ENCODE measurements around the gene ATP10A. TPM values are rescaled to one million over a fixed set of nuclear protein-coding genes. Genes with fewer than 3 reads are reported as not detected.

Gene ATP10A
- total RNA-seq, 1 experiment from 2014 or later: 0.02 TPM

DNA sequence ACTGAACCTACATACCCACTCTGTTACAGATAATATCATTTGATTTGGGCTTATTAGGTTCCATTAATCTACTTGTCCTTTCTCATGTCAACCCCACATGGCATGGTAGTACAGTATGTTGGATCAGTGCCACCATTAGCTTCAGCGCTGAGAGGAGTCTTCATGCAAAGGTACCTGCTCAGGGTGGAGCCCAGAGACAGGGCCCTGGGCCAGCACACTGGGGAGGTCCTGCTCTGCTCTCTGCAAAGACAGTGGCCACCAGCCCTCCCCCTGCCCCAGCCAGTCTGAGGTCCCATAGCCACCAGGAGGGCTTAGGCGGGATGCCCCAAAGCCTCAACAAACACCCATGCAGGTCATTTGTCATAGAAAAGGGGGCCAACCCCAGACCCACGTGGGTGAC lies 71.0 kb downstream of the ATP10A start:
- no peak for ATAC-seq
- peaks cover 0 to 28% of the 10 kb centered on the region in 2 experiments; a peak in 2 of 4 replicates for H3K9me3 ChIP-seq (ENCODE audit: control insufficient read depth in 1 of 2, insufficient read depth in 1 of 2, low read depth in 1 of 2, low read length in 2 of 2)
- no peak overlapping the region for H3K27ac ChIP-seq (ENCODE audit: low read depth, low read length)
- ChIA-PET CTCF (no interaction called here), POLR2A (no interaction called here), RAD21 (ENCODE audit: low non-redundant PET in 1 of 2, low total read pairs in 2 of 2, uncharacterized antibody in 2 of 2, unreplicated experiment in 2 of 2) (no interaction called here)
- no peaks in the 10 kb centered on the region for H3K9me2 ChIP-seq (ENCODE audit: insufficient read depth)
- no peak overlapping the region for H3K4me3 ChIP-seq (replicated peaks in 1 of 2; ENCODE audit: low read depth in 1 of 2, low read length in 2 of 2)
- TF ChIP-seq, protein P1, sequence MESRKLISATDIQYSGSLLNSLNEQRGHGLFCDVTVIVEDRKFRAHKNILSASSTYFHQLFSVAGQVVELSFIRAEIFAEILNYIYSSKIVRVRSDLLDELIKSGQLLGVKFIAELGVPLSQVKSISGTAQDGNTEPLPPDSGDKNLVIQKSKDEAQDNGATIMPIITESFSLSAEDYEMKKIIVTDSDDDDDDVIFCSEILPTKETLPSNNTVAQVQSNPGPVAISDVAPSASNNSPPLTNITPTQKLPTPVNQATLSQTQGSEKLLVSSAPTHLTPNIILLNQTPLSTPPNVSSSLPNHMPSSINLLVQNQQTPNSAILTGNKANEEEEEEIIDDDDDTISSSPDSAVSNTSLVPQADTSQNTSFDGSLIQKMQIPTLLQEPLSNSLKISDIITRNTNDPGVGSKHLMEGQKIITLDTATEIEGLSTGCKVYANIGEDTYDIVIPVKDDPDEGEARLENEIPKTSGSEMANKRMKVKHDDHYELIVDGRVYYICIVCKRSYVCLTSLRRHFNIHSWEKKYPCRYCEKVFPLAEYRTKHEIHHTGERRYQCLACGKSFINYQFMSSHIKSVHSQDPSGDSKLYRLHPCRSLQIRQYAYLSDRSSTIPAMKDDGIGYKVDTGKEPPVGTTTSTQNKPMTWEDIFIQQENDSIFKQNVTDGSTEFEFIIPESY (IDR thresholded peaks at IDR 0.05; ENCODE audit: extremely low read depth, insufficient replicate concordance, low read length): no peak
- TF ChIP-seq YY1 (IDR thresholded peaks at IDR 0.05; ENCODE audit: extremely low read depth, insufficient replicate concordance, low read depth, low read length): no peak
- TF ChIP-seq, protein P2, sequence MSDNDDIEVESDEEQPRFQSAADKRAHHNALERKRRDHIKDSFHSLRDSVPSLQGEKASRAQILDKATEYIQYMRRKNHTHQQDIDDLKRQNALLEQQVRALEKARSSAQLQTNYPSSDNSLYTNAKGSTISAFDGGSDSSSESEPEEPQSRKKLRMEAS (IDR thresholded peaks at IDR 0.05): no peak
- TF ChIP-seq POLR2AphosphoS5 (IDR thresholded peaks at IDR 0.05; ENCODE audit: low read depth, low read length): no peak
- no peak for TF ChIP-seq JUND (IDR thresholded peaks at IDR 0.05)
- TF ChIP-seq ZNF274 (IDR thresholded peaks at IDR 0.05; ENCODE audit: low read depth, low read length): no peak
- no TSS peak for BruUV-seq (replicated peaks)
- H3K79me2 ChIP-seq (ENCODE audit: insufficient read depth, low read length): no peaks in the 10 kb centered on the region
- no peaks in the 10 kb centered on the region for H3K36me3 ChIP-seq (ENCODE audit: control insufficient read depth in 1 of 2, insufficient read depth in 2 of 2, low read length in 2 of 2)
- intact Hi-C loops (cut with micrococcal nuclease): no loop called here
- H3K4me1 ChIP-seq (ENCODE audit: control insufficient read depth in 1 of 2, insufficient read depth in 2 of 2, low read length in 2 of 2): no peaks in the 10 kb centered on the region
- no peak overlapping the region for H3K9ac ChIP-seq (ENCODE audit: low read length)
- no peaks in the 10 kb centered on the region for H4K20me1 ChIP-seq (ENCODE audit: insufficient read depth)
- no peak for DNase-seq (ENCODE audit: low read depth, low spot score)
- H3K27me3 ChIP-seq (ENCODE audit: insufficient read depth, low read length): no peaks in the 10 kb centered on the region
- H2AFZ ChIP-seq (ENCODE audit: low read depth, low read length, poor library complexity, severe bottlenecking): no peak overlapping the region
- H3K4me2 ChIP-seq (ENCODE audit: low read length): no peak overlapping the region

DNA sequence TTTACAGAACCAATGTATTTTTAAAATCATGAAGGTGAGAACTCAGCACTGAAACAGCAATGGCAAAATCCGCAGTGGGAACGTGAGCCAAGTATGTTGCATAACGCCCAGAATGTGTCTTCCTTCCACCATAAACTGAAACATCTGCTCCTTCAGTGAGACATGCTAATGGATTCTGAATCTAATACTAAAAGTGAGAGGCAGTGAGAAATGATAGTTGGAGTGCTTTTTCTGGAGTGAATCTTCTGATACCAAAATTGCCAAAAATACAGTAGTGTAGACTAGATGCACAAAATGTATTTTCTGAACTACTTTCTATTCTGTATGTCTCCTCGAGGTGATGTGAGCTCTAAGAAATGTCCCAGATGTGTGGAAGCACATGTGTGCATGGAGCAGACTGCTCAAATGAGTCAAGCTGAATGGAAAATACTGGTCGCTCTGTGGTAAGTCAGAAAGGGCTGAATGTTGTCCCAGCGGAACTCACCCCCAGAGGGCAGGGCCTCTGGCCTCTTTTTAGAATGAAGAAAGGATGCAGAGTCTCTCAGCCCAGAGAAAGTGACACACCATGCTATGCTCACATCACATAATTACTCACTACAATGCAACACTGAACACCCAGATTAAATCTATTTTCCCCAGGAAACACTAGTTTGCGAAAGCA lies 73.0 kb downstream of the ATP10A start:
- RAD21 ChIA-PET (ENCODE audit: low non-redundant PET in 1 of 2, low total read pairs in 2 of 2, uncharacterized antibody in 2 of 2, unreplicated experiment in 2 of 2): no interaction called here
- POLR2A ChIA-PET: no interaction called here
- Histone ChIP-seq H3K79me2 (ENCODE audit: insufficient read depth, low read length) (no peaks in the 10 kb centered on the region), H4K20me1 (ENCODE audit: insufficient read depth) (no peaks in the 10 kb centered on the region), H3K9me3 (ENCODE audit: control insufficient read depth in 1 of 2, insufficient read depth in 1 of 2, low read depth in 1 of 2, low read length in 2 of 2) (peaks cover 6 to 28% of the 10 kb centered on the region in 2 experiments; a peak in 2 of 4 replicates), H3K4me1 (ENCODE audit: control insufficient read depth in 1 of 2, insufficient read depth in 2 of 2, low read length in 2 of 2) (no peaks in the 10 kb centered on the region), H3K27ac (ENCODE audit: low read depth, low read length) (no peak overlapping the region), H3K9me2 (ENCODE audit: insufficient read depth) (no peaks in the 10 kb centered on the region), H3K4me3 (replicated peaks in 1 of 2; ENCODE audit: low read depth in 1 of 2, low read length in 2 of 2) (no peak overlapping the region), H2AFZ (ENCODE audit: low read depth, low read length, poor library complexity, severe bottlenecking) (no peak overlapping the region), H3K36me3 (ENCODE audit: control insufficient read depth in 1 of 2, insufficient read depth in 2 of 2, low read length in 2 of 2) (no peaks in the 10 kb centered on the region), H3K27me3 (ENCODE audit: insufficient read depth, low read length) (no peaks in the 10 kb centered on the region), H3K4me2 (ENCODE audit: low read length) (no peak overlapping the region), H3K9ac (ENCODE audit: low read length) (no peak overlapping the region)
- no peak for DNase-seq (ENCODE audit: low read depth, low spot score)
- intact Hi-C loops (cut with micrococcal nuclease): no loop called here
- TF ChIP-seq ZNF274 (IDR thresholded peaks at IDR 0.05; ENCODE audit: low read depth, low read length) (no peak), EZH2phosphoT487 (IDR thresholded peaks at IDR 0.05; ENCODE audit: borderline replicate concordance) (no peak), CEBPB (IDR thresholded peaks at IDR 0.05; ENCODE audit: low read depth) (no peak)
- TF ChIP-seq, protein P3, sequence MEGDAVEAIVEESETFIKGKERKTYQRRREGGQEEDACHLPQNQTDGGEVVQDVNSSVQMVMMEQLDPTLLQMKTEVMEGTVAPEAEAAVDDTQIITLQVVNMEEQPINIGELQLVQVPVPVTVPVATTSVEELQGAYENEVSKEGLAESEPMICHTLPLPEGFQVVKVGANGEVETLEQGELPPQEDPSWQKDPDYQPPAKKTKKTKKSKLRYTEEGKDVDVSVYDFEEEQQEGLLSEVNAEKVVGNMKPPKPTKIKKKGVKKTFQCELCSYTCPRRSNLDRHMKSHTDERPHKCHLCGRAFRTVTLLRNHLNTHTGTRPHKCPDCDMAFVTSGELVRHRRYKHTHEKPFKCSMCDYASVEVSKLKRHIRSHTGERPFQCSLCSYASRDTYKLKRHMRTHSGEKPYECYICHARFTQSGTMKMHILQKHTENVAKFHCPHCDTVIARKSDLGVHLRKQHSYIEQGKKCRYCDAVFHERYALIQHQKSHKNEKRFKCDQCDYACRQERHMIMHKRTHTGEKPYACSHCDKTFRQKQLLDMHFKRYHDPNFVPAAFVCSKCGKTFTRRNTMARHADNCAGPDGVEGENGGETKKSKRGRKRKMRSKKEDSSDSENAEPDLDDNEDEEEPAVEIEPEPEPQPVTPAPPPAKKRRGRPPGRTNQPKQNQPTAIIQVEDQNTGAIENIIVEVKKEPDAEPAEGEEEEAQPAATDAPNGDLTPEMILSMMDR (IDR thresholded peaks at IDR 0.05 in 2 of 3, conservative IDR thresholded peaks at IDR 0.05 in 1 of 3; ENCODE audit: borderline replicate concordance in 1 of 3, insufficient read depth in 1 of 3, low read depth in 2 of 3, low read length in 2 of 3): no peak
- TF ChIP-seq, protein P2 (IDR thresholded peaks at IDR 0.05): no peak
- CTCF ChIA-PET: no interaction called here
- ATAC-seq: no peak
- no TSS peak for BruUV-seq (replicated peaks)
